ENCODE measurements around the gene TMC5. TPM values are rescaled to one million over a fixed set of nuclear protein-coding genes. Genes with fewer than 3 reads are reported as not detected.
A peak's percentile ranks its signal among the peaks of the same experiment; 100 is the strongest.

TMC5 gene
- total RNA-seq, 1 experiment from 2014 or later = not detected

GRCh38 chr16:19505600-19506303, 88.1 kb downstream of the TMC5 start:
- peak; percentile 59 for DNase-seq (ENCODE audit: low read depth)

GRCh38 chr16:19506965-19507364, 89.3 kb downstream of the TMC5 start:
- DNase-seq (ENCODE audit: low read depth) = no peak

GRCh38 chr16:19507867-19508266, 90.2 kb downstream of the TMC5 start:
- DNase-seq (ENCODE audit: low read depth) = no peak

- no peak for DNase-seq (ENCODE audit: low read depth)
Measured at GRCh38 chr16:19512297-19512696, 94.6 kb downstream of the TMC5 start.

- DNase-seq (ENCODE audit: low read depth) = no peak
Measured at GRCh38 chr16:19513377-19514053, 95.8 kb downstream of the TMC5 start.

GRCh38 chr16:19515757-19516156, 98.1 kb downstream of the TMC5 start:
- DNase-seq (ENCODE audit: low read depth) = peak; percentile 12

GRCh38 chr16:19517424-19518089, 99.9 kb downstream of the TMC5 start:
- DNase-seq (ENCODE audit: low read depth) = peak; percentile 90

GRCh38 chr16:19518388-19518787, 100.7 kb downstream of the TMC5 start:
- DNase-seq (ENCODE audit: low read depth) = no peak

- DNase-seq (ENCODE audit: low read depth) = peak; percentile 11
Measured at GRCh38 chr16:19520861-19521331, 103.2 kb downstream of the TMC5 start.

- peak; percentile 83 for DNase-seq (ENCODE audit: low read depth)
Measured at GRCh38 chr16:19521471-19522396, 104.1 kb downstream of the TMC5 start, which contains the start of gene GDE1. GDE1 (minus strand) TSS chr16:19522098; CDS start chr16:19521964, 134 bp downstream.

- DNase-seq (ENCODE audit: low read depth) = no peak
Measured at GRCh38 chr16:19522397-19522732, 104.7 kb downstream of the TMC5 start.

GRCh38 chr16:19522760-19523159, 105.1 kb downstream of the TMC5 start:
- no peak for DNase-seq (ENCODE audit: low read depth)

GRCh38 chr16:19523184-19523558, 105.5 kb downstream of the TMC5 start:
- DNase-seq (ENCODE audit: low read depth) = no peak

GRCh38 chr16:19523559-19524355, 106.1 kb downstream of the TMC5 start, which contains the start of gene CCP110:
CCP110 (plus strand) TSS chr16:19523942; CDS start chr16:19527882, 3,940 bp downstream.
- peak; percentile 95 for DNase-seq (ENCODE audit: low read depth)

GRCh38 chr16:19524356-19524615, 106.6 kb downstream of the TMC5 start:
- no peak for DNase-seq (ENCODE audit: low read depth)

GRCh38 chr16:19524616-19525384, 107.1 kb downstream of the TMC5 start:
- peak; percentile 5 for DNase-seq (ENCODE audit: low read depth)

GRCh38 chr16:19525385-19525723, 107.7 kb downstream of the TMC5 start:
- no peak for DNase-seq (ENCODE audit: low read depth)

- no peak for DNase-seq (ENCODE audit: low read depth)
Measured at GRCh38 chr16:19527161-19527560, 109.5 kb downstream of the TMC5 start.

- no peak for DNase-seq (ENCODE audit: low read depth)
Measured at GRCh38 chr16:19528666-19529065, 111.0 kb downstream of the TMC5 start.

- no peak for DNase-seq (ENCODE audit: low read depth)
Measured at GRCh38 chr16:19532601-19533000, 114.9 kb downstream of the TMC5 start.
